Kidney (tissue), 14 donors: ENCODE results near the gene ARL3. TPM values are rescaled to one million over a fixed set of nuclear protein-coding genes. Genes with fewer than 3 reads are reported as not detected.

Experiments used
- DNase-seq, 5 donors: peaks; one replicate each; pipeline ENCODE4 v3.0.0-alpha.2; 2013 to 2020
- FAIRE-seq: peaks from 2 replicates; lab custom pipeline; 2012; peaks lifted over from hg19 to GRCh38; lab: Jason Lieb, UNC
- H3K27ac ChIP-seq, 2 donors: one replicate each; pipeline ENCODE4 v1.7.0; 2013; ENCODE audit warnings: low read depth in 2 of 2, low read length in 2 of 2, inconsistent platforms in 1 of 2
- H3K27me3 ChIP-seq: one replicate; pipeline ENCODE4 v1.7.1; 2013; ENCODE audit warnings: low read length, inconsistent platforms; ENCODE audit not compliant: control insufficient read depth, insufficient read depth
- H3K36me3 ChIP-seq, 3 donors: one replicate each; pipeline versions ENCODE4 v1.7.0 to v1.7.1; 2013; ENCODE audit warnings: low read length in 3 of 3, control low read depth in 1 of 3, inconsistent platforms in 1 of 3; ENCODE audit not compliant: insufficient read depth in 3 of 3, control insufficient read depth in 2 of 3
- H3K4me1 ChIP-seq, 3 donors: one replicate each; pipeline versions ENCODE4 v1.7.0 to v1.7.1; 2013; ENCODE audit warnings: low read length in 3 of 3, inconsistent platforms in 1 of 3, low read depth in 1 of 3; ENCODE audit not compliant: control insufficient read depth in 2 of 3, insufficient read depth in 2 of 3
- H3K4me3 ChIP-seq, 3 donors: one replicate each; pipeline versions ENCODE4 v1.7.0 to v1.8.1; 2013; ENCODE audit warnings: low read length in 3 of 3, control low read depth in 1 of 3, inconsistent platforms in 1 of 3
- H3K9ac ChIP-seq, 3 donors: one replicate each; pipeline versions ENCODE4 v1.7.0 to v1.7.1; 2013; ENCODE audit warnings: low read length in 3 of 3, control low read depth in 1 of 3, inconsistent platforms in 1 of 3
- H3K9me3 ChIP-seq, 3 donors: one replicate each; pipeline versions ENCODE4 v1.7.0 to v1.7.1; 2013; ENCODE audit warnings: low read length in 3 of 3, control low read depth in 1 of 3, inconsistent platforms in 1 of 3; ENCODE audit not compliant: control insufficient read depth in 2 of 3, insufficient read depth in 1 of 3
- intact Hi-C: fragments of 100-400 bp; cut with DNase I; formaldehyde crosslinking; loops from one replicate; pipeline ENCODE4 v1.11.1; 2022
- polyA plus RNA-seq: library from polyadenylated mRNA; stranded (reverse); fragments of 350-450 nt; fragmentation: Illumina TruSeq; extraction: RNeasy Lipid Tissue Mini Kit (QIAGEN cat#74804); gene quantifications from one replicate; pipeline ENCODE4 v1.2.3, GENCODE V29; 2014; ENCODE audit warnings: low read depth, low replicate concordance; ENCODE audit not compliant: insufficient read depth
- total RNA-seq: library from RNA; stranded (reverse); fragmentation: NEBNext Ultra II Directional; extraction: Animal tissue kit (Norgen Biotek cat#: 25700); gene quantifications from one replicate; pipeline ENCODE4 v1.2.1, GENCODE V29; 2021
- TF ChIP-seq, protein P1 (sequence below): IDR thresholded peaks from 3 replicates; pipeline ENCODE4 v1.5.1; 2012; ENCODE audit warnings: mild to moderate bottlenecking, moderate library complexity, borderline replicate concordance; ENCODE audit not compliant: insufficient read depth; ENCODE audit errors: extremely low read depth
- donor health status: control.
- donor health status: control.
- donor health status: control.
- donor health status: control.
- donor health status: control.
- donor health status: DM: yes; HTN: yes; CAD: no.
- donor health status: Normal renal cell carcinoma (clear cell type).

The ARL3 gene
- total and polyA plus RNA-seq, 2 donors from 2014 or later, result 16.3 to 28.8 TPM

DNA sequence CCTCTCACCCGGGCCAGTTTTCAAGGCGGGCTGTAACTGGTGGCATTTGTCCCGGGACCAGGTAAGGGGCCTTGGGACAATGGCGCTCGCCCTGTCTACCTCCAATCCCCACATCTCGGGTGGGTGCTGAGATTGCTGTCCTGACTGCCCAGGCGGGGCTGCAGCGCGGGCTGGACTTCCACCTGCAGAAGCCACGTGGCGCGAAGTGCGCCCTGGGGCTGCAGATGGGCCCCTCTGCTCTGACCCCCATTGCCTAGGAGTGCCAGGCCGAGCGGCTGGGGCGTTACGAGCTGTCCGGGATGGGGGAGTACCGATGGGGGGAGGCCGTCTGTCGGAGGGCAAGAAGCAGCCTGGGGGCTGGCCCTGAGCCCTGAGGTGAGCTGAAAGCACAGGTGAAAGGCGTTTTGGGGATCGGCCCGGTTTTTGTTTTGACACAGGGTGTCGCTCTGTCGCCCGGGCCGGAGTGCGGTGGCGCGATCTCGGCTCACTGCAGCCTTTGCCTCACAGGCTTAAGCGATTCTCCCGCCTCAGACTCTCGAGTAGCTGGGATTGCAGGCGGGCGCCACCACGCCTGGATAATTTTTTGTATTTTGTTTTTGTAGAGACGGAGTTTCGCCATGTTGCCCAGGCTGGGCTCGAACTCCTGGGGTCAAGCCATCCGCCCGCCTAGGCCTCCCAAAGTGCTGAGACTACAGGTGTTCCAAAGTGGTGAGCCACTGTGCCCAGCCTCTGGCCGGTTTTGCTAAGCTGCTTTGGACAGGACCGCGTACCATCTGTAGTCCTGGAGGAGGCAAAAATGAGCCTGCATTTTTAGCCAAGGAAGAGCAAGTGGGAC is 641 bp upstream of the ARL3 start, which contains the start of gene SFXN2:
TSS of gene SFXN2 (plus strand) at position 16 of the 835 bp plus-strand sequence. CDS start 12,001 bp downstream, outside the sequence.
- no peak for FAIRE-seq
- Histone ChIP-seq H3K4me1 (peaks cover 5 to 23% (median 19%) of the 10 kb centered on the region in 3 donors), H3K27me3 (no peaks in the 10 kb centered on the region), H3K27ac (peak within 1 kb of the TSS; percentile 77 to 88), H3K9ac (peak within 1 kb of the TSS; percentile 79 to 92 (median 89)), H3K4me3 (peak within 1 kb of the TSS; percentile 79 to 90 (median 82)), H3K9me3 (no peaks in the 10 kb centered on the region), H3K36me3 (no peaks in the 10 kb centered on the region)
- intact Hi-C loops, result no loop called here
- TF ChIP-seq, protein P1, sequence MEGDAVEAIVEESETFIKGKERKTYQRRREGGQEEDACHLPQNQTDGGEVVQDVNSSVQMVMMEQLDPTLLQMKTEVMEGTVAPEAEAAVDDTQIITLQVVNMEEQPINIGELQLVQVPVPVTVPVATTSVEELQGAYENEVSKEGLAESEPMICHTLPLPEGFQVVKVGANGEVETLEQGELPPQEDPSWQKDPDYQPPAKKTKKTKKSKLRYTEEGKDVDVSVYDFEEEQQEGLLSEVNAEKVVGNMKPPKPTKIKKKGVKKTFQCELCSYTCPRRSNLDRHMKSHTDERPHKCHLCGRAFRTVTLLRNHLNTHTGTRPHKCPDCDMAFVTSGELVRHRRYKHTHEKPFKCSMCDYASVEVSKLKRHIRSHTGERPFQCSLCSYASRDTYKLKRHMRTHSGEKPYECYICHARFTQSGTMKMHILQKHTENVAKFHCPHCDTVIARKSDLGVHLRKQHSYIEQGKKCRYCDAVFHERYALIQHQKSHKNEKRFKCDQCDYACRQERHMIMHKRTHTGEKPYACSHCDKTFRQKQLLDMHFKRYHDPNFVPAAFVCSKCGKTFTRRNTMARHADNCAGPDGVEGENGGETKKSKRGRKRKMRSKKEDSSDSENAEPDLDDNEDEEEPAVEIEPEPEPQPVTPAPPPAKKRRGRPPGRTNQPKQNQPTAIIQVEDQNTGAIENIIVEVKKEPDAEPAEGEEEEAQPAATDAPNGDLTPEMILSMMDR, result no peak
- peak in 2 of 5 donors; percentile 56 to 90 for DNase-seq

DNA sequence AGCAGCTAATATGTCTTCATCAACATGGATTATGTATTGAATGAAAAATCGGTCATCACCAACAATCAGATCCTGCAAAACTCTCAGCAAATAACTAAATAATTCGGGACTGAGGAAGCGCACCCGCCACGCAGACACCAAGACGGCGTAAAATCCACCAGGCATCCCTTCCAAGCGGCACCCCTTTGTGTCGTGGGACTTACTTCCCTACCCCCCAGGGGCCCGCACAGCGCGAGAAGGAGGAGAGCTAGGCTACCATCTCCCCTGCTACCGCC is 721 bp downstream of the ARL3 start:
- Histone ChIP-seq H3K9ac (peak overlapping the region; percentile 79 to 92 (median 89)), H3K4me3 (peak overlapping the region; percentile 79 to 90 (median 82)), H3K27me3 (no peaks in the 10 kb centered on the region), H3K9me3 (no peaks in the 10 kb centered on the region), H3K4me1 (peaks cover 5 to 22% (median 13%) of the 10 kb centered on the region in 3 donors), H3K36me3 (no peaks in the 10 kb centered on the region), H3K27ac (peak overlapping the region; percentile 77 to 88)
- no peak for FAIRE-seq
- intact Hi-C loops, result no loop called here
- DNase-seq, result peak in 1 of 5 donors; percentile 49
- TF ChIP-seq, protein P1, result no peak

- Histone ChIP-seq H3K36me3 (no peaks in the 10 kb centered on the region), H3K27ac (peak overlapping the region; percentile 77 to 88), H3K4me3 (peak overlapping the region; percentile 79 to 90 (median 82)), H3K4me1 (peaks cover 4 to 18% (median 10%) of the 10 kb centered on the region in 3 donors), H3K9ac (peak overlapping the region; percentile 79 to 92 (median 89)), H3K9me3 (no peaks in the 10 kb centered on the region), H3K27me3 (no peaks in the 10 kb centered on the region)
- intact Hi-C loops, result no loop called here
- TF ChIP-seq, protein P1, result no peak
- FAIRE-seq (no peak), DNase-seq (peak in 1 of 5 donors; percentile 40)
These were observed 1.2 kb downstream of the ARL3 start for GRCh38 chr10:102712843-102713538.
